Measurements from ENCODE around the gene GNAS. TPM values are rescaled to one million over a fixed set of nuclear protein-coding genes. Genes with fewer than 3 reads are reported as not detected.

GNAS gene
- total and polyA plus RNA-seq, 9 of the 15 experiments (the other 6 are each of a cell fraction or from before 2014, with no cell fraction given), result 128 to 648 (median 266) TPM

DNA sequence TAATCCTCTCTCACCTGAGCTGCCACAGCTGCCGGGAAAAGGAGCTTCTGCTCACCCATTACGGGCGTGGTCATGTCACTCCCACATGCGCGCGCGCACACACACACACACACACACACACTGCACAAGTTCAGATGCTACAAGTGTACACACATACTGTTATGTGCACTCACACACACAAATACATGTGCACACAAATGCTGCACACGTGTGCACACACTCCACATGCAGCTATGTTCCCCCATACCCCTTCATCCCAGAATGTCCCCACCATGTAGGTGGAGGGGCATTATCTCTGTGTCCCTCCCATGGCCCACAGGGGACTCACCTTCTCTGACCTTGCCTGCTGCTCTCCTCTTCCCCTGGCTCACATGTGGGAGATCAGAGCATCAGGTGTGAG is 39.1 kb upstream of the GNAS start:
- no peak for DNase-seq (ENCODE audit: extremely low read depth in 1 of 4, low spot score in 3 of 4)
- BruUV-seq (replicated peaks), result no TSS peak
- intact Hi-C loops (cut with micrococcal nuclease), result no loop called here
- Histone ChIP-seq H3K27ac (ENCODE audit: extremely low read depth, low read depth, low read length) (no peak overlapping the region), H4K20me1 (replicated peaks; ENCODE audit: control insufficient read depth, insufficient read depth, low read length) (0 out of 2 replicates have a peak, but pooled peaks cover 13% of the 10 kb centered on the region), H3K4me2 (ENCODE audit: insufficient read depth, low read length) (no peak overlapping the region), H3K36me3 (ENCODE audit: control insufficient read depth, insufficient read depth, low read length) (no peaks in the 10 kb centered on the region), H3K27me3 (ENCODE audit: control insufficient read depth in 2 of 2, insufficient read depth in 2 of 2, low read length in 2 of 2) (peaks cover 33 to 88% of the 10 kb centered on the region in 2 experiments), H3K4me3 (no peak overlapping the region), H3K9me3 (replicated peaks; ENCODE audit: control insufficient read depth, insufficient read depth, low read depth, low read length) (no peaks in the 10 kb centered on the region), H2AFZ (ENCODE audit: low read depth, low read length) (no peak overlapping the region), H3K79me2 (ENCODE audit: control insufficient read depth, insufficient read depth, low read length) (no peaks in the 10 kb centered on the region), H3K9me1 (ENCODE audit: control insufficient read depth, insufficient read depth, low read length) (no peaks in the 10 kb centered on the region), H3K4me1 (replicated peaks in 1 of 2; ENCODE audit: control insufficient read depth in 2 of 2, insufficient read depth in 2 of 2, low read length in 2 of 2) (no peaks in the 10 kb centered on the region), H3K9ac (ENCODE audit: insufficient read depth in 1 of 2, low read depth in 2 of 2, low read length in 2 of 2) (no peak overlapping the region)
- TF ChIP-seq SRSF7 (optimal IDR thresholded peaks at IDR 0.05; ENCODE audit: low read depth, low read length) (no peak), HNRNPL (IDR thresholded peaks at IDR 0.05; ENCODE audit: low read depth, low read length) (no peak), NFXL1 (CRISPR knock-in tag; IDR thresholded peaks at IDR 0.05) (no peak), WHSC1 (IDR thresholded peaks at IDR 0.05; ENCODE audit: low read length) (no peak), ZC3H11A (IDR thresholded peaks at IDR 0.05; ENCODE audit: low read depth, low read length) (no peak), RAD21 (CRISPR knock-in tag; conservative IDR thresholded peaks at IDR 0.05 in 1 of 2, IDR thresholded peaks at IDR 0.05 in 1 of 2) (no peak), FOXM1 (IDR thresholded peaks at IDR 0.05; ENCODE audit: low read depth) (no peak), FOXM1 (CRISPR knock-in tag; IDR thresholded peaks at IDR 0.05; ENCODE audit: low read depth) (no peak)
- CTCF ChIA-PET (ENCODE audit: low intra/inter-chr PET ratio), result no interaction called here
- in situ Hi-C loops (cut with MboI), result loop anchor here (25.0 kb wide), 1 partner anchor 576 kb away; the partner anchor contains the start of gene ANKRD60
- 4% methylated on average over 8 of the region's 8 CpGs for WGBS (ENCODE audit: insufficient coverage, low coverage, missing lambda C conversion rate)
- ATAC-seq, result no peak
- no peak for FAIRE-seq
- POLR2A ChIA-PET, result interaction anchor here (0.8 kb wide), 1 partner anchor 11 kb away, joined by 4 read pairs; no protein-coding TSS in a partner anchor
